ENCODE measurements around the gene PWWP3B. TPM values are rescaled to one million over a fixed set of nuclear protein-coding genes. Genes with fewer than 3 reads are reported as not detected.

The PWWP3B gene
- total and polyA plus RNA-seq, 3 donors from 2014 or later = 22.3 to 85.8 (median 60.9) TPM

- intact Hi-C loops (cut with DNase I; ENCODE audit: low total_unique reads) = no loop called here
- DNase-seq = no peak
Observed at GRCh38 chrX:106208154-106208553, 40.0 kb downstream of the PWWP3B start.

More at GRCh38 chrX:106208154-106208553, 40.0 kb downstream of the PWWP3B start:
- Histone ChIP-seq H3K4me1 (no peaks in the 10 kb centered on the region), H3K4me3 (no peak overlapping the region), H3K9me3 (no peaks in the 10 kb centered on the region), H3K36me3 (ENCODE audit: low read depth, missing control alignments) (no peaks in the 10 kb centered on the region), H3K27me3 (no peaks in the 10 kb centered on the region), H3K27ac (no peak overlapping the region)
- 17 to 43% methylated on average over 1 of the region's 1 CpG for WGBS, 2 donors
- TF ChIP-seq POLR2A (IDR thresholded peaks at IDR 0.05) = no peak
- no peak for TF ChIP-seq CTCF (IDR thresholded peaks at IDR 0.05)

Other genes with a start within 250 kb of the PWWP3B start
- not detected for gene SERPINA7, start 129.6 kb upstream of the PWWP3B start, total RNA-seq
- gene SERPINA7, start 129.6 kb upstream of the PWWP3B start, polyA plus RNA-seq (ENCODE audit: insufficient read depth, low read depth, low replicate concordance) = not detected